Tibial nerve (tissue), 4 donors: ENCODE measurements around the gene BCAP29.

Source experiments
- EP300 ChIP-seq, 2 donors: sonication (generic); formaldehyde crosslinking; IDR thresholded peaks; one replicate each; pipeline ENCODE4 v1.6.1; 2017; ENCODE audit warnings: antibody characterized with exemption in 2 of 2, mild to moderate bottlenecking in 1 of 2
- POLR2A ChIP-seq, 2 donors: fragments of 450-650 bp; IDR thresholded peaks; one replicate each; pipeline ENCODE4 v1.6.1; 2017; ENCODE audit warnings: antibody characterized with exemption in 2 of 2, mild to moderate bottlenecking in 2 of 2, moderate library complexity in 2 of 2
- TF ChIP-seq, protein P1 (sequence below), 5 experiments: fragments of 200-600 bp in 3 of 5; fragments of 450-650 bp in 2 of 5; sonication (generic) in 3 of 5; IDR thresholded peaks; one replicate each; pipeline ENCODE4 v1.5.1; 2016 to 2019; ENCODE audit warnings: antibody characterized with exemption in 5 of 5, mild to moderate bottlenecking in 3 of 5, moderate library complexity in 2 of 5

DNA sequence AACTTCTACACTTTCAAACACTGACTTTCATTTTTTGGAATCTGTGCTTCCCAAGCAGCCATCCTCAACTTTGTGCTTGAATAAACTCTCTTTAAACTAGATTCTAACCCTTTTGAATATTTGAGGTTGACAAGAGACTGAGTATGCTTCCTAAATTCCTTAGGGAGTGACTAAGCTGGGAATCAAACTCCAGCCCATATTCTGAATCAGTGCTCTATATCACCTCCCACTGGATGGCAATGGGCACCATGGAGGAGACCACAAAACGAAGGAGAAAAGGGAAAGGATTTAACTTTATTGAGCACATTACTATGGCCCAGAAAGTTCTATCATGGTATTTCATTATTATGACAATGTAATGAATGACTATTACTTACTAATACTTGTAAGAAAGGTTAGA, 63.4 kb downstream of the BCAP29 start:
- TF ChIP-seq, protein P1, sequence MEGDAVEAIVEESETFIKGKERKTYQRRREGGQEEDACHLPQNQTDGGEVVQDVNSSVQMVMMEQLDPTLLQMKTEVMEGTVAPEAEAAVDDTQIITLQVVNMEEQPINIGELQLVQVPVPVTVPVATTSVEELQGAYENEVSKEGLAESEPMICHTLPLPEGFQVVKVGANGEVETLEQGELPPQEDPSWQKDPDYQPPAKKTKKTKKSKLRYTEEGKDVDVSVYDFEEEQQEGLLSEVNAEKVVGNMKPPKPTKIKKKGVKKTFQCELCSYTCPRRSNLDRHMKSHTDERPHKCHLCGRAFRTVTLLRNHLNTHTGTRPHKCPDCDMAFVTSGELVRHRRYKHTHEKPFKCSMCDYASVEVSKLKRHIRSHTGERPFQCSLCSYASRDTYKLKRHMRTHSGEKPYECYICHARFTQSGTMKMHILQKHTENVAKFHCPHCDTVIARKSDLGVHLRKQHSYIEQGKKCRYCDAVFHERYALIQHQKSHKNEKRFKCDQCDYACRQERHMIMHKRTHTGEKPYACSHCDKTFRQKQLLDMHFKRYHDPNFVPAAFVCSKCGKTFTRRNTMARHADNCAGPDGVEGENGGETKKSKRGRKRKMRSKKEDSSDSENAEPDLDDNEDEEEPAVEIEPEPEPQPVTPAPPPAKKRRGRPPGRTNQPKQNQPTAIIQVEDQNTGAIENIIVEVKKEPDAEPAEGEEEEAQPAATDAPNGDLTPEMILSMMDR (IDR thresholded peaks at IDR 0.05) = no peak
- TF ChIP-seq EP300 (IDR thresholded peaks at IDR 0.05) (no peak), POLR2A (IDR thresholded peaks at IDR 0.05) (no peak)
